Caco-2 (cell line): Measurements from ENCODE around the gene HLA-A. TPM values are rescaled to one million over a fixed set of nuclear protein-coding genes. Genes with fewer than 3 reads are reported as not detected.

Source experiments
- BruUV-seq: library from RNA; stranded (reverse); fragments of 400-500 nt; replicated peaks from 2 replicates; lab custom pipeline; 2021; lab: Mats Ljungman, UMichigan
- CTCF ChIA-PET: fragments of 300-600 bp; sonication (Branson Sonifier 250); formaldehyde crosslinking; loops from one replicate; lab custom pipeline; 2022; ENCODE audit warnings: antibody characterized with exemption; lab: Charles Lee
- POLR2A ChIA-PET: fragments of 300-600 bp; sonication (Branson Sonifier 250); formaldehyde crosslinking; loops from one replicate; lab custom pipeline; 2022; ENCODE audit warnings: antibody characterized with exemption; lab: Charles Lee
- DNase-seq, 2 experiments: peaks; one replicate each; pipeline versions ENCODE4 v3.0.0 to v3.0.0-alpha.2; 2020 to 2022
- H3K27me3 ChIP-seq: replicated peaks from 2 replicates; pipeline ENCODE4 v1.6.0; 2011; ENCODE audit warnings: low read length; ENCODE audit not compliant: control insufficient read depth, insufficient read depth
- H3K36me3 ChIP-seq: 2 replicates; pipeline ENCODE4 v1.5.1; 2011; ENCODE audit warnings: low read length; ENCODE audit not compliant: control insufficient read depth, insufficient read depth
- H3K4me1 ChIP-seq: fragments of 250-450 bp; sonication (Bioruptor Pico); 2 replicates; pipeline ENCODE4 v1.5.1; 2020; ENCODE audit warnings: mild to moderate bottlenecking
- H3K4me3 ChIP-seq: 2 replicates; pipeline ENCODE4 v1.5.1; 2011; ENCODE audit warnings: low read depth, mild to moderate bottlenecking, control low read depth, low read length
- H3K9me3 ChIP-seq: fragments of 250-450 bp; sonication (Bioruptor Pico); 2 replicates; pipeline ENCODE4 v1.5.1; 2020; ENCODE audit warnings: mild to moderate bottlenecking, moderate library complexity
- H3K27ac Mint-ChIP-seq: one replicate; pipeline ENCODE4 v1.8.0; 2022; ENCODE audit warnings: mixed read lengths; ENCODE audit not compliant: unreplicated experiment
- H3K27me3 Mint-ChIP-seq: one replicate; pipeline ENCODE4 v1.8.0; 2022; ENCODE audit warnings: mixed read lengths; ENCODE audit not compliant: insufficient read depth, unreplicated experiment
- H3K36me3 Mint-ChIP-seq: one replicate; pipeline ENCODE4 v1.8.0; 2022; ENCODE audit warnings: mild to moderate bottlenecking, mixed read lengths; ENCODE audit not compliant: insufficient read depth, unreplicated experiment
- H3K4me1 Mint-ChIP-seq: one replicate; pipeline ENCODE4 v1.8.0; 2022; ENCODE audit warnings: low read depth, mixed read lengths; ENCODE audit not compliant: unreplicated experiment
- H3K4me3 Mint-ChIP-seq: one replicate; pipeline ENCODE4 v1.8.0; 2022; ENCODE audit warnings: mild to moderate bottlenecking, moderate library complexity, mixed read lengths; ENCODE audit not compliant: unreplicated experiment
- H3K9me3 Mint-ChIP-seq: one replicate; pipeline ENCODE4 v1.8.0; 2022; ENCODE audit warnings: mixed read lengths; ENCODE audit not compliant: unreplicated experiment
- CTCF ChIP-seq, 2 experiments: fragments of 200-600 bp in 1 of 2; IDR thresholded peaks; 1 replicate in 1 of 2; 2 replicates in 1 of 2; pipeline versions ENCODE4 v1.5.1 to v1.8.0; 2011 to 2022; ENCODE audit warnings: antibody characterized with exemption in 1 of 2, control low read depth in 1 of 2, inconsistent platforms in 1 of 2, low read depth in 1 of 2, low read length in 1 of 2, mild to moderate bottlenecking in 1 of 2, moderate library complexity in 1 of 2; ENCODE audit not compliant: insufficient read depth in 1 of 2, severe bottlenecking in 1 of 2, unreplicated experiment in 1 of 2
- intact Hi-C: fragments of 100-400 bp; cut with micrococcal nuclease; formaldehyde crosslinking; loops from one replicate; pipeline ENCODE4 v1.10.0; 2022; ENCODE audit not compliant: unreplicated experiment
- total RNA-seq: library from RNA; stranded (reverse); gene quantifications from 2 replicates; pipeline ENCODE4 v1.2.3, GENCODE V29; 2022

Gene HLA-A
- total RNA-seq, 1 experiment from 2014 or later: 198 TPM

DNA sequence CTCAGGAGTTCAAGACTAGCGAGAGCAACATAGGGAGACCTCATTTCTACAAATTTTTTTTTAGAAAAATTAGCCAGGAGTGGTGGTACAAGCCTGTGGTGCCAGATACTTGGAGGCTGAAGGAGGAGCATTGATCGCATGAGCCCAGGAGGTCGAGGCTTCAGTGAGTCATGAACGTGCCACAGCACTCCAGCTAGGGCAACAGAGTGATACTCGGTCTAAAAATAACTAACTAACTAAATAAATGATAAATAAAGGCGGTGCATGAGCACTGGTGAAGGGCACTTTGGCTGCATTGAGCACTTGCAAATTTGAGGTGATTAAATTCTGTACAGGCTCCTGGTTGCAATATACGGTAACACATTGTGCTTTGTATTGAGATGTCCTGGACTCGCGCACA lies 13.5 kb downstream of the HLA-A start:
- Mint-ChIP-seq H3K9me3 (no peaks in the 10 kb centered on the region), H3K27me3 (no peaks in the 10 kb centered on the region), H3K36me3 (no peaks in the 10 kb centered on the region), H3K4me3 (no peak overlapping the region), H3K4me1 (no peaks in the 10 kb centered on the region), H3K27ac (no peak overlapping the region)
- BruUV-seq: no TSS peak
- TF ChIP-seq CTCF (IDR thresholded peaks at IDR 0.05; ENCODE audit: insufficient read depth in 1 of 2, low read depth in 1 of 2, low read length in 1 of 2, severe bottlenecking in 1 of 2, unreplicated experiment in 1 of 2): no peak
- Histone ChIP-seq H3K36me3 (no peaks in the 10 kb centered on the region), H3K4me1 (no peaks in the 10 kb centered on the region), H3K4me3 (no peak overlapping the region), H3K9me3 (no peaks in the 10 kb centered on the region), H3K27me3 (no peaks in the 10 kb centered on the region)
- intact Hi-C loops: no loop called here
- ChIA-PET POLR2A (no interaction called here), CTCF (interaction anchor here (0.6 kb wide), 1 partner anchor 201 kb away, joined by 3 read pairs; no protein-coding TSS in a partner anchor)
- no peak for DNase-seq

- H3K4me1 ChIP-seq: no peaks in the 10 kb centered on the region
- intact Hi-C loops: no loop called here
- no peaks in the 10 kb centered on the region for H3K4me1 Mint-ChIP-seq
- TF ChIP-seq CTCF (IDR thresholded peaks at IDR 0.05; ENCODE audit: insufficient read depth in 1 of 2, low read depth in 1 of 2, low read length in 1 of 2, severe bottlenecking in 1 of 2, unreplicated experiment in 1 of 2): no peak
- ChIA-PET CTCF (no interaction called here), POLR2A (no interaction called here)
- no TSS peak for BruUV-seq
- no peaks in the 10 kb centered on the region for H3K27me3 Mint-ChIP-seq
- H3K27me3 ChIP-seq: no peaks in the 10 kb centered on the region
- H3K9me3 ChIP-seq: no peaks in the 10 kb centered on the region
- no peak for DNase-seq
- H3K27ac Mint-ChIP-seq: no peak overlapping the region
- H3K9me3 Mint-ChIP-seq: no peaks in the 10 kb centered on the region
- H3K4me3 ChIP-seq: no peak overlapping the region
- no peaks in the 10 kb centered on the region for H3K36me3 ChIP-seq
- H3K4me3 Mint-ChIP-seq: no peak overlapping the region
- H3K36me3 Mint-ChIP-seq: no peaks in the 10 kb centered on the region
Observed at GRCh38 chr6:29956518-29956917, 14.2 kb downstream of the HLA-A start.

- no peak overlapping the region for H3K4me3 Mint-ChIP-seq
- no peaks in the 10 kb centered on the region for H3K9me3 Mint-ChIP-seq
- no peaks in the 10 kb centered on the region for H3K4me1 Mint-ChIP-seq
- H3K27ac Mint-ChIP-seq: no peak overlapping the region
- H3K4me1 ChIP-seq: no peaks in the 10 kb centered on the region
- no TSS peak for BruUV-seq
- H3K27me3 ChIP-seq: no peaks in the 10 kb centered on the region
- ChIA-PET CTCF (no interaction called here), POLR2A (no interaction called here)
- intact Hi-C loops: no loop called here
- H3K36me3 ChIP-seq: no peaks in the 10 kb centered on the region
- no peak for TF ChIP-seq CTCF (IDR thresholded peaks at IDR 0.05; ENCODE audit: insufficient read depth in 1 of 2, low read depth in 1 of 2, low read length in 1 of 2, severe bottlenecking in 1 of 2, unreplicated experiment in 1 of 2)
- no peaks in the 10 kb centered on the region for H3K9me3 ChIP-seq
- H3K36me3 Mint-ChIP-seq: no peaks in the 10 kb centered on the region
- H3K27me3 Mint-ChIP-seq: no peaks in the 10 kb centered on the region
- DNase-seq: no peak
- no peak overlapping the region for H3K4me3 ChIP-seq
Observed at GRCh38 chr6:29958046-29958445, 15.7 kb downstream of the HLA-A start.
